ENCODE results near the gene KRTAP16-1.
"Not testable (repeated sequence)": the region's sequence is repeated elsewhere in the genome, so short reads cannot be mapped to it uniquely, and the experiment has no call there.

KRTAP16-1 gene, protein sequence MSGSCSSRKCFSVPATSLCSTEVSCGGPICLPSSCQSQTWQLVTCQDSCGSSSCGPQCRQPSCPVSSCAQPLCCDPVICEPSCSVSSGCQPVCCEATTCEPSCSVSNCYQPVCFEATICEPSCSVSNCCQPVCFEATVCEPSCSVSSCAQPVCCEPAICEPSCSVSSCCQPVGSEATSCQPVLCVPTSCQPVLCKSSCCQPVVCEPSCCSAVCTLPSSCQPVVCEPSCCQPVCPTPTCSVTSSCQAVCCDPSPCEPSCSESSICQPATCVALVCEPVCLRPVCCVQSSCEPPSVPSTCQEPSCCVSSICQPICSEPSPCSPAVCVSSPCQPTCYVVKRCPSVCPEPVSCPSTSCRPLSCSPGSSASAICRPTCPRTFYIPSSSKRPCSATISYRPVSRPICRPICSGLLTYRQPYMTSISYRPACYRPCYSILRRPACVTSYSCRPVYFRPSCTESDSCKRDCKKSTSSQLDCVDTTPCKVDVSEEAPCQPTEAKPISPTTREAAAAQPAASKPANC

DNA sequence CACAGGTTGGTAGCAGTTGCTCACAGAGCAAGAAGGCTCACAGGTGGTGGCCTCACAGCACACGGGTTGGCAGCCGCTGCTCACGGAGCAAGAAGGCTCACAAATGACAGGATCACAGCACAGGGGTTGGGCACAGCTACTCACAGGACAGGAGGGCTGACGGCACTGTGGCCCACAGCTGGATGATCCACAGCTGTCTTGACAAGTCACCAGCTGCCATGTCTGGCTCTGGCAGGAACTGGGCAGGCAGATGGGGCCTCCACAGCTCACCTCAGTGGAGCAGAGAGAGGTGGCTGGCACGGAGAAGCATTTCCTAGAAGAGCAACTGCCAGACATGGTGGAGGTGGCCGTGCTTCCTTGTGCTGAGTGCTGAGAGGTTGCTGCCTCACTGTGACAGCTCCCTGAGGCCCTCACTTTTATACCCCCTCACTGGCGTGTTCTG lies at the start of gene KRTAP16-1:
KRTAP16-1 (minus strand) TSS at position 392 of the 442 bp plus-strand sequence; CDS start at position 336, 56 bp downstream.
- DNase-seq, result no peak

DNA sequence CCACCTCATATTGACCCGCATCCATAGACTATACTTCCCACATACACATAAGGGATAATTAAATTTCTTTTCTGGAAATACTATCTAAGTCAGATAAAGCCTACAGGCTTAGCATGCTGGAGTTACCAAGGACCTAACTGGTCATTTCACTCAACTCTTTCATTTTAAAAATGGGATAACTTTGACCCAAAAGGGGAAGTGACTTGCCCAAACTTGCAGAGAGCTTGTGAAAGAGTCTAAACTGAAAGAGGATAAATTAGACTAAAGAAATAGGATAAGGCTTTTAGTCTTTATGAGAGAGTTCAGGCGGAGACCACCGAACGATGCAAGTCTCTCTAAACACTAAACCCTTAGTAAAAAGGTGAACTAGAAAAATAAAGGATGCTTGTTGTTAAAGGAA lies 45.4 kb upstream of the KRTAP16-1 start:
- no peak for DNase-seq

DNA sequence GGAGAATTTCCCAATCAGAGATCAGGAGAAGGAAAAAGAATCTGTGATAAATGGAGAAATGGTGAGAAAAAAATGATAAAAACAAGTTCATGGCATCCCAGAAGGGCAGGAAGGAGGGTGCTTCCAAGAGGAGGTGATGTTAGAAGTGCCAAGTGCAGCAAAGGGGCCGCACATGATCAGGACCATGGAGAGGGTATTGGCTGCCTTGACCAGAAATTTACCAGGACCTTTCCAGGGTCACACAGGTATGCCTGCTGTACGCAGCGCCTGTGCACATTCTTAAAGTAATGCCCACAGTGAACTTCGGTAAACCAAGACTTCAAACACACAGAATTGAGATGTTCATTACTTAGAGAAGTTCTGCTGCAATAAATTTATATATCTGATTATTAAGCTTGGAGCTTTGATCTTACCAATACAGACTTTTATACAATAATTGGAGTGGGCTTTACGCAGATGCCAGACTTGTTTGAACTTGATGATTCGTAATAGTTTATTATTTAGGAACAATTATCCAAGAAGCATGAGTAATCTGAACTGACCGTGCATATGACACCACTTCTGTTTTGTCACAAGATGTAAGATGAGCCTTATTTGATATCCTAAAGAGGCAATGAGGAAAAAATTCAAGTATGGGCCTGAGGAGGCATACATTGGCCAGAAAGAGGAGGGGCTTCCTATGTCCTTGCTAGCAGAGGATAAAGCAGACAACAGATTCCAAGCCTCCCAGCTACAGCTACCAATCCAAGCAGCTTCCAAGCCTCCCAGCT lies 43.7 kb upstream of the KRTAP16-1 start:
- no peak for DNase-seq

DNA sequence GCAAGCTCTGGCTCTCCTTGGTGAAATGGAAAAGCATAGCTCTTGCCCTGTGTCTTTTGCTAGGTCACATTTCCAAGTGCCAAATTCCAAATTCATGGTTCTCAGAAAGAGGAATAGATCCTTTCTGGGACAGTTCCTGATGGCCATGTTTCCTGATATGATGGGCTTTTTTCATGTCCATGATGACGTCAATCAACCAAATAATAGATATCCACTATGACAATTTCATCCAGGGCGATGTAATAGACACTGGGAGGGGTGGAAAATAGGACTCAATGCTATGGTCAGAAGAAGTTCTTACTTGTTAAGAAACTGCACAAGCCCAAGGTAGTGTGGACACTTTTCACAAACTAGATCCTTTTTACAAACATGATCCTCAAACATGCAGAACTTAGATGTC lies 42.1 kb upstream of the KRTAP16-1 start:
- no peak for DNase-seq

DNA sequence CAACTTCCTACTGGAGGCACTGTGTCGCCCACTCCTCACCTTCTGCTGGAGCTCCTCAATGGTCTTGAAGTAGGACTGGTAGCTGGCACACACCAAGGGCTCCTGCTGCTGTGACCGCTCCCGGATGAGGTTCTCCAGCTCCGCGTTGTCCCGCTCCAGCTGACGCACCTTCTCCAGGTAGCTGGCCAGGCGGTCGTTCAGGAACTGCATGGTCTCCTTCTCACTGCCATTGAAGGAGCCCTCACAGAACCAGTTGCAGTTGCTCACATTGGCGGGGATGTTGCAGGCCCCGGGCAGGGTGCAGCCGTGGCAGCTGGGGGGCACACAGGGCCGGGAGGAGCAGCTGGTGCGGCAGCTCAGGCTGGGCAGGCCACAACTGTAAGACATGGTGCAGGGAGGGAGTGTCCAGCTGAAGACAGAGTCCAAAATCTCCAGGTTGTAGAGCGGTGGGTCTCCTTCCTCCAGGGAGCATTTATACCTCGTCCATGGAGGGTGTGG lies 41.3 kb upstream of the KRTAP16-1 start, which contains the start of gene KRT33A:
KRT33A (minus strand) TSS at position 448 of the 498 bp plus-strand sequence; CDS start at position 387, 61 bp downstream.
- DNase-seq, result not testable (repeated sequence)

DNA sequence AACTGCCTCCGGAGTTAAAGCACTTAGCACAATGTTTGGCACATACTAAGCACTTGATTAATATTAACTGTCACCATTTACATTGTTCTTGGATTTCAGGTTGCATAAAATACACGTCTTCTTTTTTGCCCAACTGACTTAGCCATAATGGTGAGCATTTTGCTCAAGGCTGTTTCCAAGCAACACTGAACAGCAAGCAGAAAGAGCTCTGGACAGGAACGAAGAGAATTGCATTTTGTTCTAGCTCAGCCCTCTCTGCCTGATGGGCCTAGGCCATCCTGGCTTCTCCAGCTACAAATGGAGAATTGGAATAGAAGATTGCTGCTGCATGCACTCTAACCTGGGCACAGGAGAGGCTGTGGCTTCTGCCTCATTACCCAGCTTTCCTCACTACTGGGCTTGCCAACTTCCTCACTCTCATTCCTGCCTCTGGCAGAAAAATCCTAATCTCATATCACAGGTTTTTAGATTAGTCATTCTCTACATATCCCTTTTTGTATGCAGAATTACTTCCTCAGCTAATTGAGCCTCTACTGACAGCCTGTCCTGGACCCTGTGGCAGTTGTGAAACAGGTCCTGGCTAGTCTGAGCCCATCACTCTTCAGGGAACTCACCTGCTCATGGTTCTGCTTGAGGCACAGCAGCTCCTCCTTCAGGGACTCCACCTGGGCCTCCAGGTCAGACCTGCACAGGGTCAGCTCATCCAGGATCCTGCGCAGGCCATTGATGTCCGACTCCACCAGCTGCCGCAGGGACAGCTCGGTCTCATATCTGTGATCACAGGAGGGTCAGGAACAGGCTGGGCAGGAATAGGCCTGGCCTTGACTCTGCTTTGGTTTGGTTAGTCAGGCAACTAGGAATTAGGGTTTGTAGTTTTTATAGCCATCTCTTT lies 39.0 kb upstream of the KRTAP16-1 start:
- no peak for DNase-seq

DNA sequence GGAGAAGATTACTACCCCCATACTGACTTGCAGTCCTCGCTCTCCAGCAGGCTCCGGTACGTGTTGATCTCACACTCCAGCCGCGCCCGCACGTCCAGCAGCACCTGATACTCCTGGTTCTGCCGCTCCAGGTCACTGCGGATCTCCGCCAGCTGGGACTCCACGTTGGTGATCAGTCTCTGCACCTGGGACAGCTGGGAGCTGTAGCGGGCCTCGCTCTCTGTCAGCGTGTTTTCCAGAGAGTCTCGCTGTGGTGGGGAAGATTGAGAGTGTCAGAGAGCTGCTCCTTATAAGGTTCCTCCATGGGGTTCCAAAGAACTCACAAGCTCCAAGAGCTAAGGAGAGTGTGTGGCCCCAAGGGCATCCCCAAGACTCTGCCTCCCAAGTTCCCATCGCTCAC lies 37.3 kb upstream of the KRTAP16-1 start:
- not testable (repeated sequence) for DNase-seq

DNA sequence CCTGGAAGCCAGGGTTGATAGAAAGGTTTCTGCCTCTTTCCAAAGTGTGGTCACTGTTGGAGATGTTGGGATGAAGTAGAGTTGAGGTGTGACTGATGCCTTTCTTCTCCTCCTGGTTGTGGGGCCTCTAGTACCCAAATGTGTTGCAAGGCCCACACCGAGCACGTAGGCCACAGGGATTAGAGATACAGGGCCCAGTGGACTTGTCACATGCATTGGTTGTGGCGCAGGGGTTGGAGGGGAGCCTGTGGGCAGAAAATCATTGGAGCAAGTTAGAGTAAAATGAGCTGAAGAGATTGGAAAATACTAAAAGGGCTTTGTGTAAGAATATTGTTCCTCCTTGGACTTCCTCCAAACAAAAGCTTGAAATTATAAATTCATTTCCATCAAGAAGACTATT lies 36.9 kb upstream of the KRTAP16-1 start:
- no peak for DNase-seq

DNA sequence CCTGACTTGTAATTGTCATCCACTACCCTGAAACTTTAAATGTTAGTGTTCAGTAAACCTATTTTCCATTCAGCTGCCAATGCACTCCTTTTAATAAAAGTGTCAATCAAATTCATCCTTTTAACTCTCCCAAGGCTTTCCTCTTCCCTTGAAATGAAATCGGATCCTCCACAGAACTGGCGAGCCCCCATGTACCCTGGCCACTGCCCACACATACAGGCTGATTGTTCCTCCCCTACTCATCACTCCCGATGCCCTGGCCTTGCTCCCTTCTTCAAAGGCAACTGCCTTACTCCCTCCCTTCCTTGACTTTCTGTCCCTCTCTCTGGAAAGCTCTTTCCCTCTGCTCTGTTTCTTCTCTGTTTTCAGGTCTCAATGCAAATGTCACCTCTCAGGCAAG lies 33.9 kb upstream of the KRTAP16-1 start:
- DNase-seq, result no peak

DNA sequence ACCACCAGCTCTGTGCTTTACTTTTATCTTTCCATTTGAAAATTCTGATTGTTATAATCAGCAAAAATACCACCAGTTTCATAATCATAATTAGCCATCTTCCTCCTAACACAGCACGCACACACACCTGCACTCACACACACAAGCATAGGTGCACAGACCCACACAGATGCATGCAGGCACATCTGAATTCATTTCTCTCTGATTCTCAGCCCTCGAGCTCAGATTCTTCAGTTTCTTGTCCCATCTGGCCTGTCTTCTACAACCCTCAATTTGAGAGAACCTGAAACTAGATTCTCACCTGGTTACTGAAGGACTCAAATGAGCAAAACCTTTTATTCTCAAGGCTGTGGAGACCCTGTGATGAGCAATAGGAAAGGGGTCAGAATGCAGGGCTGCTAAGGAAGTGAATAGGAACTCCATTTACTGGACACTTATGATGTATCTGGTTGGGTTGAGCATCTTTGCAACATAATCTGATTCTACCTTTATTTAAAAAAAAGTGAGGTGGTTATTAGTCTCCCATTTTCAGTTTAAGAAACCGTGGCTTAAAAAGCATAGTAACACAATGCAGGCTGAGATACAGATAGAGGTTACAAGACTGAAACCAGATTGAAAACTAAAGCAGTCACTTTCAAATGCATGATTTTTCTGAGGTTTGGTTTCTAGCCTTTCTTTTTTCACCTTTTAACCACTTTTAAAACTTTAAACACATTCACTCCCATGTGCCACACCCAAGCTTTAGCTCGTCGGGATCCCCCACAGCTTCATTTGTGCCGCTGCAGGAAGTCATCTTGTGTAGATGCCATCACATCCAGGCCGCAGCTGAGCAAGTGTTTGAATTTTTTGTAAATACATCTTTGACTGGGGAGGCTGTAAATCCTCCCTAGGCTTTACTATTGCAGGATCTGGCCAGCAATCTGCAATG lies 32.1 kb upstream of the KRTAP16-1 start:
- DNase-seq, result no peak

DNA sequence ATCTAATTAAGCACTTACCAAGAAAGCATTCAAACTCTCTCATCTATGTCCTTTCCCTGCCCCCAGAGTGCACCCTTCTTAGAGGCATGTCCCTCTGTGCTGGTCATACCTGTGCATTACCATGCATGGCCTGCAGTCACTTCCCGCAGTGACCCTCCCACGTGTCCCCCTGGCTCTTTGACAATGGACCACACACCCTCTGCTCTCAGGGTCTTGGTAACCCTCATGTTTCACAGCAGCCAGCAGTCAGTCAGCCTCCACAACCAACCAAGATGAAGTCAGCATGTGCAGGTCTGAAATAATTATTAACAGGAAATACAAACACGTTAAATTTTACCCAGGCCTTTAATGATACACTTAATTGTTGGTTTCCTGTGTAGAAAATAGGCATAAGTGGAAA lies 31.4 kb upstream of the KRTAP16-1 start:
- no peak for DNase-seq

DNA sequence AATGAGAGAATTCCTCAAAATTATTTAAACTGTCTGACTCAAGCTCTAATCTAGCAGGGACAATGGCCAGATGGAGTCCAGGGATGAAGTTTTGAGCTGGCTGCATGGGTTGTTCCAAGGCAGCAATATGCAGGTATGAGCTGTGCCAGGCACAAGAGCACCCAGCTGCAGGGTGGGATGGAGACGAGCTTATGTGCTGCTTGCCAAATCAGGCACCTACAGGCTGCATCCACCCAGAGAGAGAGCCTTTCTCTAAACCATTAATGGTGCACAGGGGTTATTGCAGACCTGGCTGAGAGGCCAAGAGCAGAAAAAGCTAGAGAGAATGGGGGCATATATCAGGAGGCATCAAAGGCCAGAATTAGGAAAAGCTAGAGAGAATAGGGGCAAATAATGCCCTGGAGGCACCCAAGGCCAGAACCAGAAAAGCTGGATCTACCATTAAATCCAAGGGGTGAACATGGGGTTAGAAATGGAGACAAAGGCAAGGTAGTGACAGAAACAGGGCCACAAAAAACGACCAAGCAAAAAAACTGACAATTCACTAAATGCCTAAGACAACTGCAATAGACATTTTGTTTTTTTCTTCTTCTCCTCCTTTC lies 30.6 kb upstream of the KRTAP16-1 start:
- DNase-seq, result no peak

DNA sequence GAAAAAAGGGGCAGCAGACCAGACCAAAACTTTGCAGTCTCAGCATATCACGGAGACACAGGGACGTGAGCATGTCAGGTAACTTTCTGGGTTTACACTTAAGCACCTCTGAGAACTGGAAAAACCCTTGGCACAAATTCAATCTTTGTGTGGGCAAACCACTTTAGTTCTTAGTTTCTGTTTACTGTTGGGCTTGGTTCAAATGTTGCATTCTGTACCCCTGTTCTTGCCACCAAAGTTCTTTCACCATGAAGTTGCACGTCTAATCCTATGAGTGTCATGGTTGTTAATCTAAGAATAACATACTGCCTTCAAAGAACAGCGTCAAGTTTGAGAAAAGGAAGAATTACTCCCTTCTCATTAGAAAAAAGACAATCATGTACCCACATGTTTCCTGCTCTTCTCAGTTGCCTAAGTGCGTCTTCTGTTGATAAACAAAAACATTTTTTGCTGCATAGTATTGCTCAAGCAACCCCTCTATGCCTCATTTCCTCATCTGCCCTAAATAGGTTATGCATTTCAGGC lies 29.9 kb upstream of the KRTAP16-1 start:
- DNase-seq, result no peak

DNA sequence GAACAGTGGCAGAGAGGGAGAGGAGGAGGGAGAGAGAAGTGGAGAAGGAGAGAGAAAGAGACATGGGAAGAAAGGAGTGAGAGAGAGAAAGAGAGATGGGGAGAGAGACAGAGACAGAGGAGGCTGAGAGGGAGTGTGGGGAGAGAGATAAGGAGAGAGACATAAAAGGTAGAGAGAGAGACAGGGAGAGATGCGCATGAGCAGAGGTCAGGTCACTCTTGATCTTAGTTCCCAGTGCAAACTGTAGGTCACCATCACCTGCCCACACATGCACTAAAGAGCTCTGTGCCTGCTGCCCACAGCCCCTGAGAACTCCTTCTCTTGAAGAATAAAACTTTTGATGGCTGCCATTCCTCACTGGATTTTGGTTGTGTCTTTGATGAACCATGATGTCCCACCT lies 26.6 kb upstream of the KRTAP16-1 start:
- no peak for DNase-seq

DNA sequence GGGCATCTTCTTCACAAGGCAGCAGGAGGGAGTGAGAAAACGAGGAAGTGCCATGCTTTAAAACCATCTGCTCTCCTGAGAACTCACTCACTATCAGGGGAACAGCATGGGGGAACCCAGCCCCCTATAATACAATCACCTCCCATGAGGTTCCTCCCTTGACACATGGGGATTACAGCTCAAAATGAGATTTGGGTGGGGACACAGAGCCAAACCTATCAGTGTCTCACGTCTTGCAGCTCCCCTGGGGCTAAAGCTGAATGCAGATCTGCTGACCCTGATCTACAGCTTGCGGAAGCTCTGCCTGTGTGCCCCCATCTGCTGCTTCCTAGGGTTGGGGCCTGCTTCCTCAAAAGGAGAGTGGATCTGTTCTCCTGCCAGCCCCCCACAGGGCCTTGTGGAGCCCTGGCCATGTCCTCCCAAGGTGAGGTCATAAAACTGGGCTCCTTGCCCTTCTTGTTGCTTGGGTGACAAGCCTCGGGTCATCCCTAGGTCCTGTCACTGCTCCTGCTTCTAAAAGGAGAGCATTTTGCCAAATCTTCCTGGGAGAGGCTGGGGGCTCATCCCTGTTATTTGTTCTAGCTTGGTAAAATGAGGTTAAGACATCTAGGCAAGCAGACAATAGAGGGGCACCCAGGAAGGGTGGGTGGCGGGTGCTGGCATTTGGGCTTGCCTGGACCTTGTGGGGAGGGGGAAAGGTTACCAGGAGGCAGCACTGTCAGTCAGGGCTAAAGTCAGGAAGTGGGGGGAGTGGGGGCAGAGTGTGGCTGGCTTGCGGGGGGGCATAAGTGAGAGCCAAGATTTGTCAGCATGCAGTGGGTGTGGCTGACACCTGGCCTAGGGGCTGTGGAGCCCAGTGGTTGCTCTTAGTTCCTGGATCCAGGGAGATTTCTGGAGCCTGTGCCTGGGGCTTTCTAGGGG lies 25.5 kb upstream of the KRTAP16-1 start:
- no peak for DNase-seq

DNA sequence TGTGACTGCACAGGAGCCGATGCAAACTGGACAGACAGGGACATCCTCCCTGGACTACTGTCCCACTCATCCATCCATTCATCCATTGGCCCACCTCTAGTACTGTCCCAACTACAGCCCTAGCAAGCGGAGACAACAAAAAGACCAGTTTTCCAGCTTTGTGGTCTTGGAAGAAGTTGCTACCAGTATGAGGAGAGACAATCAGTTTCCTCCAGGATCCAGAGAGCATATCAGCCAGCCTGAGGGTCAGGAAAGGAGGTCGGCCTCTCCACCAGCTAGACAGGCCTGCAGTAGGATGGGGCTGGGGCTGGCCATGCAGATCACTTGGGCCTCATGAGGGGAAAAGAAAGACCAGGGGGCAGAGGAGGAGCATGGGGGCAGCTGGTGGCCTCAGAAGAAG lies 24.7 kb upstream of the KRTAP16-1 start:
- DNase-seq, result no peak

DNA sequence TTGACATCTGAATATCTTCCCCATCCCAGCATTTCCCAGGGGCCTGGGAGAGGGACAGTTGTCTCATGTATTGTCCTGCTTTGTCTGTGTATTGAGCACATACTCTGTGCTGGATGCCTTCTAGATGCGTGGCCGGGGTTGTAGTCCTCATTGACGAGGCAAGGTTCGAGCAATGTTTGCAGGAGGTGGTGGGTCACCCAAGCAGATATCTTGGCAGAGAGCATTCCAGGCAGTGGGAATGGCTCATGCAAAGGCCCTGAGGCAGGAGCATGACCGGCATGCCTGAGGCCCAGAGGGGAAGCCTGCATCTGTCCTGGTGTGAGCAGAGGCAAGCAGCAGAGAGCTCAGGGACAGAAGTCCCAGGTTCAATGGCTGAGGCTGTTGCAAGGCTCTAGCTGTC lies 24.0 kb upstream of the KRTAP16-1 start:
- no peak for DNase-seq

DNA sequence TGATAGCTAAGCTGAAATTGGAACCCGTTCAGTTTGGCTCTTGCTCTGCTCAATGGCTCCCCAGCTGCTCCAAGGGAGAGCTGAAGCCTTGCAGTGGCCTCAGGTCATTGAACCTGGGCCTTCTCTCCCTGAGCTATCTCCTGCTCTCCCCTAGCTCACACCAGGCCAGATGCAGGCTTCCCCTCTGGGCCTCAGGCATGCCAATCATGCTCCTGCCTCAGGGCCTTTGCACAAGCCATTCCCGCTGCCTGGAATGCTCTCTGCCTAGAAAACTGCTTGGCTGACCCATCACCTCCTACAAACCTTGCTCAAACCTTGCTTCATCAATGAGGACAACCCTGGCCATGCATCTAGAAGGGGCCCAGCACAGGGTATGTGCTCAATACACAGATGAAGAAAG lies 23.1 kb upstream of the KRTAP16-1 start:
- no peak for DNase-seq

DNA sequence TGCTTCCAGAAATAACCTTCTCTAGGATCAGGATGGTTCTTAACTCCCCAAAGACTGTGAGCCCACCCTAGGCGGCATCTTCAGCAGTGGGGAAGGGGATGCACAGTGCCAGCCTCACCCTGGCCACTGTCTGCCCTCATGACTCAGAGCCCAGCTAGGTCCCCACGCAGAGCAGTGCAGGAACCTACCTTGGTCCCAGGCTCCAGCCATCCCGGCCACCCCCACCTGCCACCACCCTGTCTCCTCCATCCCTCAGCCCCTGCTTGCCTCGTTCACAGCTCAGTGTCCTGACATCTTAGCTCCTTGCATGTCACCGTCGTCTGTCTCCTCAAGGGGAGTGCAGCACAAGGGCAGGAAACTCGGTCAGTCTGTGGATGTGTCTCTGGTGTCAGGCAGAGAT lies 22.5 kb upstream of the KRTAP16-1 start:
- no peak for DNase-seq

All from COR-L47 (cell line).